GM12878 (cell line): ENCODE data around the gene G2E3. TPM values are rescaled to one million over a fixed set of nuclear protein-coding genes. Genes with fewer than 3 reads are reported as not detected.

Experiments used
- ATAC-seq: fragments of 200-7000 bp; cut with Tn5 transposase; 3 replicates; pipeline ENCODE4 v1.9.1; 2020; ENCODE audit warnings: mild to moderate bottlenecking, moderate library complexity
- BruUV-seq: library from RNA; stranded (reverse); fragments of 400-500 nt; replicated peaks from 2 replicates; lab custom pipeline; 2021; lab: Mats Ljungman, UMichigan
- CTCF ChIA-PET: fragments of 300-600 bp; sonication (Branson Sonifier 250); formaldehyde crosslinking; extraction: SDS; loops from one replicate; lab custom pipeline; 2021; ENCODE audit warnings: inconsistent platforms; lab: Yijun Ruan, JAX
- POLR2A ChIA-PET: fragments of 350-600 bp; formaldehyde crosslinking; extraction: SDS; loops from one replicate; lab custom pipeline; 2021; ENCODE audit warnings: inconsistent platforms; lab: Charles Lee
- RAD21 ChIA-PET: fragments of 300-600 bp; sonication (Branson Sonifier 250); formaldehyde crosslinking; loops from one replicate; lab custom pipeline; 2023; ENCODE audit warnings: antibody characterized with exemption; ENCODE audit not compliant: unreplicated experiment; lab: Charles Lee
- SMC1A ChIA-PET: fragments of 300-600 bp; sonication (Branson Sonifier 250); formaldehyde crosslinking; loops from one replicate; lab custom pipeline; 2023; ENCODE audit not compliant: unreplicated experiment, uncharacterized antibody; lab: Charles Lee
- DNase-seq: peaks from one replicate; pipeline ENCODE4 v3.0.0-alpha.2; 2011; ENCODE audit warnings: low read depth, low spot score
- FAIRE-seq: peaks from 3 replicates; lab custom pipeline; 2011; peaks lifted over from hg19 to GRCh38; lab: Jason Lieb, UNC
- H2AFZ ChIP-seq: 2 replicates; pipeline ENCODE4 v1.6.0; 2011; ENCODE audit warnings: low read depth, low read length, control low read depth; ENCODE audit not compliant: control insufficient read depth
- H3K27ac ChIP-seq: 2 replicates; pipeline ENCODE4 v1.5.1; 2011; ENCODE audit warnings: control low read depth; ENCODE audit not compliant: control insufficient read depth, insufficient read depth
- H3K27me3 ChIP-seq, 2 experiments: replicated peaks in 1 of 2; 2 replicates each; pipeline versions ENCODE4 v1.6.0 to v1.6.1; 2011; ENCODE audit warnings: low read length in 1 of 2; ENCODE audit not compliant: control insufficient read depth in 2 of 2, insufficient read depth in 2 of 2
- H3K36me3 ChIP-seq, 2 experiments: 2 replicates each; pipeline ENCODE4 v1.5.1; 2011; ENCODE audit warnings: low read length in 1 of 2; ENCODE audit not compliant: control insufficient read depth in 2 of 2, insufficient read depth in 2 of 2
- H3K4me1 ChIP-seq: 2 replicates; pipeline ENCODE4 v1.6.1; 2011; ENCODE audit warnings: mild to moderate bottlenecking, low read length, moderate library complexity, mixed read lengths; ENCODE audit not compliant: control insufficient read depth, insufficient read depth
- H3K4me2 ChIP-seq: 2 replicates; pipeline ENCODE4 v1.6.0; 2011; ENCODE audit warnings: control low read depth; ENCODE audit not compliant: control insufficient read depth, insufficient read depth
- H3K4me3 ChIP-seq: fragments of 200-600 bp; sonication (generic); 2 replicates; pipeline ENCODE4 v1.5.1; 2016
- H3K79me2 ChIP-seq: 2 replicates; pipeline ENCODE4 v1.6.0; 2011; ENCODE audit warnings: low read length; ENCODE audit not compliant: control insufficient read depth, insufficient read depth
- H3K9ac ChIP-seq: 2 replicates; pipeline ENCODE4 v1.8.0; 2011; ENCODE audit warnings: low read length, control low read depth, mixed read lengths; ENCODE audit not compliant: control insufficient read depth, insufficient read depth
- H3K9me3 ChIP-seq: replicated peaks from 3 replicates; pipeline ENCODE4 v1.5.1; 2011; ENCODE audit warnings: mild to moderate bottlenecking, low read length; ENCODE audit not compliant: control insufficient read depth, insufficient read depth
- H4K20me1 ChIP-seq: 2 replicates; pipeline ENCODE4 v1.6.0; 2011; ENCODE audit not compliant: control insufficient read depth, insufficient read depth
- CREM ChIP-seq: IDR thresholded peaks from 2 replicates; pipeline ENCODE4 v1.6.1; 2014; ENCODE audit warnings: antibody characterized with exemption, low read depth
- E2F4 ChIP-seq: IDR thresholded peaks from 2 replicates; pipeline ENCODE4 v1.6.1; 2012; ENCODE audit warnings: low read depth, low read length, improper control_type of control experiment
- GATAD2B ChIP-seq: fragments of 450-650 bp; conservative IDR thresholded peaks from 2 replicates; pipeline ENCODE4 v1.6.1; 2017; ENCODE audit warnings: low read depth, mild to moderate bottlenecking, moderate library complexity
- IRF5 ChIP-seq: fragments of 450-650 bp; IDR thresholded peaks from 2 replicates; pipeline ENCODE4 v1.6.1; 2017; ENCODE audit warnings: borderline replicate concordance
- MTA3 ChIP-seq: IDR thresholded peaks from 2 replicates; pipeline ENCODE4 v1.6.1; 2012; ENCODE audit warnings: low read length, inconsistent platforms, borderline replicate concordance
- RBBP5 ChIP-seq: fragments of 200-600 bp; sonication (generic); conservative IDR thresholded peaks from 2 replicates; pipeline ENCODE4 v1.6.1; 2016
- ZNF207 ChIP-seq: fragments of 450-650 bp; IDR thresholded peaks from 2 replicates; pipeline ENCODE4 v1.6.1; 2014; ENCODE audit warnings: antibody characterized with exemption, mild to moderate bottlenecking, borderline replicate concordance
- WGBS: methylation state at CpG from one replicate; pipeline ENCODE4 v1.1.6; 2016; ENCODE audit warnings: low lambda C conversion rate; ENCODE audit not compliant: insufficient replicate concordance, insufficient coverage; ENCODE audit errors: missing lambda C conversion rate; 5-methylcytosine and 5-hydroxymethylcytosine counted together
- in situ Hi-C: fragments of 300-500 bp; cut with MboI; formaldehyde crosslinking; loops from 9 replicates; pipeline ENCODE4 v1.14.3; 2018; ENCODE audit warnings: mixed read lengths
- intact Hi-C: fragments of 100-400 bp; cut with micrococcal nuclease; formaldehyde crosslinking; loops from one replicate; pipeline ENCODE4 v1.14.2; 2022; ENCODE audit not compliant: unreplicated experiment
- polyA plus RNA-seq, 11 experiments: library from polyadenylated mRNA; depleted of rRNA in 4 of 11; unstranded in 6 of 11; stranded (reverse) in 5 of 11; fragments of >200 nt; fragmentation: Nextera tagmentation in 4 of 11; fragmentation: Illumina TruSeq in 1 of 11; extraction: Ambion mirVana in 4 of 11; extraction: Trizol in 1 of 11; gene quantifications; 1 replicate in 1 of 11; 2 replicates in 10 of 11; pipeline versions ENCODE4 v1.2.1 to v1.2.3, GENCODE V29; 2011 to 2016; ENCODE audit warnings: inconsistent platforms in 2 of 11, missing spikeins in 2 of 11, low read depth in 1 of 11
- total RNA-seq, 4 experiments: library from RNA; depleted of rRNA in 3 of 4; stranded (reverse); fragments of >200 nt in 3 of 4; fragmentation: Illumina TruSeq in 1 of 4; extraction: Trizol in 1 of 4; gene quantifications; 2 replicates each; pipeline versions ENCODE4 v1.2.1 to v1.2.3, GENCODE V29; 2013 to 2021

G2E3 gene
- total and polyA plus RNA-seq, 10 of the 15 experiments (the other 5 are each of a cell fraction or from before 2014, with no cell fraction given): 10.0 to 38.0 (median 21.1) TPM

GRCh38 chr14:30572771-30573170 lies 13.8 kb downstream of the G2E3 start:
- H3K4me1 ChIP-seq: no peaks in the 10 kb centered on the region
- no peak for DNase-seq
- in situ Hi-C loops: no loop called here
- no peak overlapping the region for H3K27ac ChIP-seq
- WGBS: 92% methylated on average over 1 of the region's 1 CpG
- H4K20me1 ChIP-seq: no peaks in the 10 kb centered on the region
- H3K27me3 ChIP-seq: no peaks in the 10 kb centered on the region
- H2AFZ ChIP-seq: no peak overlapping the region
- H3K36me3 ChIP-seq: no peaks in the 10 kb centered on the region
- CTCF ChIA-PET: interaction anchor here (0.6 to 0.9 kb wide), 3 partner anchors 9 to 49 kb away, joined by 3 read pairs; partner anchors contain the start of gene SCFD1
- ATAC-seq: no peak
- RAD21 ChIA-PET: no interaction called here
- no TSS peak for BruUV-seq
- intact Hi-C loops: no loop called here
- FAIRE-seq: no peak
- TF ChIP-seq IRF5 (no peak), CREM (no peak)
- TF ChIP-seq, all 136 proteins: peak for 0
- H3K4me2 ChIP-seq: no peak overlapping the region
- peaks cover 2% of the 10 kb centered on the region; the same call in 2 of the 3 replicates for H3K9me3 ChIP-seq
- H3K9ac ChIP-seq: no peak overlapping the region
- H3K4me3 ChIP-seq: no peak overlapping the region
- peaks cover 95% of the 10 kb centered on the region for H3K79me2 ChIP-seq
- SMC1A ChIA-PET: no interaction called here
- POLR2A ChIA-PET: interaction anchor here (1.1 kb wide), 1 partner anchor 10 kb away, joined by 4 read pairs; no protein-coding TSS in a partner anchor

GRCh38 chr14:30573226-30573814 lies 14.4 kb downstream of the G2E3 start:
- peaks cover 94% of the 10 kb centered on the region for H3K79me2 ChIP-seq
- H3K9me3 ChIP-seq: peaks cover 4% of the 10 kb centered on the region; the same call in 2 of the 3 replicates
- H3K9ac ChIP-seq: no peak overlapping the region
- no TSS peak for BruUV-seq
- no peak overlapping the region for H2AFZ ChIP-seq
- H3K4me1 ChIP-seq: no peaks in the 10 kb centered on the region
- FAIRE-seq: no peak
- TF ChIP-seq ZNF207: no peak
- TF ChIP-seq MTA3: no peak
- no peak for TF ChIP-seq RBBP5
- TF ChIP-seq E2F4: no peak
- no peak for TF ChIP-seq GATAD2B
- no peaks in the 10 kb centered on the region for H3K36me3 ChIP-seq
- H3K27ac ChIP-seq: no peak overlapping the region
- in situ Hi-C loops (no loop called here), intact Hi-C loops (no loop called here)
- ATAC-seq: no peak
- no peak overlapping the region for H3K4me2 ChIP-seq
- no peaks in the 10 kb centered on the region for H4K20me1 ChIP-seq
- no peak overlapping the region for H3K4me3 ChIP-seq
- SMC1A ChIA-PET: no interaction called here
- RAD21 ChIA-PET: no interaction called here
- no peak for DNase-seq
- POLR2A ChIA-PET: interaction anchor here (1.1 kb wide), 1 partner anchor 10 kb away, joined by 4 read pairs; no protein-coding TSS in a partner anchor
- CTCF ChIA-PET: interaction anchor here (0.6 to 0.9 kb wide), 3 partner anchors 9 to 49 kb away, joined by 3 read pairs; partner anchors contain the start of gene SCFD1
- no peaks in the 10 kb centered on the region for H3K27me3 ChIP-seq
- 67% methylated on average over 5 of the region's 5 CpGs for WGBS
